ENCODE data around the gene SHLD2.
"Not testable (repeated sequence)": the region's sequence is repeated elsewhere in the genome, so short reads cannot be mapped to it uniquely, and the experiment has no call there.

SHLD2 gene

DNA sequence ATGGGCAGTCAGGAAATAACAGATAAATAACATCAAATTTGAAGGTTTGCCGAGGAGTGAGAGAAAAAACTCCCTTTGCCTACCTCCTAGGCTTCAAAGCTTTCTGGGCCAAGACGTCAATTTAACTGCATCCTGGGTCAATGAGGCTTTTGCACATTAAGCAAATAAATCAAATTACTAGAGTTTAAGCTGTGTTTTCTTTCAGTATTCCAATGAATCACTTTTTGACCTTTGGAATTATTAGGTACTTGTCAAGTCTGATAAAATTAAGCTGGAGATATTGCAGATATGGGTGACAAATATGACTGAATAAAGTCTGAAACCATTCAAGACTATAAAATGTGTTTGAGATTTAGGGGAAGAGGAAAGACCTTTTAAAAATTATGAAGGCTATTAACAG is 22.6 kb upstream of the SHLD2 start:
- H3K27ac ChIP-seq = no peak overlapping the region
- TF ChIP-seq ZFX (IDR thresholded peaks at IDR 0.05; ENCODE audit: borderline replicate concordance) = no peak
- TF ChIP-seq, protein P1, sequence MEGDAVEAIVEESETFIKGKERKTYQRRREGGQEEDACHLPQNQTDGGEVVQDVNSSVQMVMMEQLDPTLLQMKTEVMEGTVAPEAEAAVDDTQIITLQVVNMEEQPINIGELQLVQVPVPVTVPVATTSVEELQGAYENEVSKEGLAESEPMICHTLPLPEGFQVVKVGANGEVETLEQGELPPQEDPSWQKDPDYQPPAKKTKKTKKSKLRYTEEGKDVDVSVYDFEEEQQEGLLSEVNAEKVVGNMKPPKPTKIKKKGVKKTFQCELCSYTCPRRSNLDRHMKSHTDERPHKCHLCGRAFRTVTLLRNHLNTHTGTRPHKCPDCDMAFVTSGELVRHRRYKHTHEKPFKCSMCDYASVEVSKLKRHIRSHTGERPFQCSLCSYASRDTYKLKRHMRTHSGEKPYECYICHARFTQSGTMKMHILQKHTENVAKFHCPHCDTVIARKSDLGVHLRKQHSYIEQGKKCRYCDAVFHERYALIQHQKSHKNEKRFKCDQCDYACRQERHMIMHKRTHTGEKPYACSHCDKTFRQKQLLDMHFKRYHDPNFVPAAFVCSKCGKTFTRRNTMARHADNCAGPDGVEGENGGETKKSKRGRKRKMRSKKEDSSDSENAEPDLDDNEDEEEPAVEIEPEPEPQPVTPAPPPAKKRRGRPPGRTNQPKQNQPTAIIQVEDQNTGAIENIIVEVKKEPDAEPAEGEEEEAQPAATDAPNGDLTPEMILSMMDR (IDR thresholded peaks at IDR 0.05) = no peak

DNA sequence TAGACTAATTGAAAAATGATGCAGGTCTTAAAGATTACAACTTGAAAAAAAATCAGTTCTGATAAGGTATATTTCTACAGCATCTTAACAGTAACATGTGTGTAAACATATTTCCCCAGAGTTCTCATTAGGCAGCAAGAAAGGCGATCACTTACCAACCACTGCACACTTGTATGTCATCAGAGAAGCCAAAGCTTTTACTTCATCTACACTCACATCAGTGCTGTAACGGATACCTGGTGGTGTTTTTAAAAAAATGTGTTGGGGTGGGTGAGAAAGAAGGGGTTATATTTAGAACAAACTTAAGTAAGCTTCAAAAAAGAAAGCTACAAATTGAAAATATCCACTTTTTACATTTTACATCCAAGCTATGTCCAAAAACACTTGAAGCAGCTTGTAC is 18.6 kb upstream of the SHLD2 start:
- 0 out of 2 replicates have a peak overlapping the region, but pooled peaks have one; percentile 17 for H3K27ac ChIP-seq

DNA sequence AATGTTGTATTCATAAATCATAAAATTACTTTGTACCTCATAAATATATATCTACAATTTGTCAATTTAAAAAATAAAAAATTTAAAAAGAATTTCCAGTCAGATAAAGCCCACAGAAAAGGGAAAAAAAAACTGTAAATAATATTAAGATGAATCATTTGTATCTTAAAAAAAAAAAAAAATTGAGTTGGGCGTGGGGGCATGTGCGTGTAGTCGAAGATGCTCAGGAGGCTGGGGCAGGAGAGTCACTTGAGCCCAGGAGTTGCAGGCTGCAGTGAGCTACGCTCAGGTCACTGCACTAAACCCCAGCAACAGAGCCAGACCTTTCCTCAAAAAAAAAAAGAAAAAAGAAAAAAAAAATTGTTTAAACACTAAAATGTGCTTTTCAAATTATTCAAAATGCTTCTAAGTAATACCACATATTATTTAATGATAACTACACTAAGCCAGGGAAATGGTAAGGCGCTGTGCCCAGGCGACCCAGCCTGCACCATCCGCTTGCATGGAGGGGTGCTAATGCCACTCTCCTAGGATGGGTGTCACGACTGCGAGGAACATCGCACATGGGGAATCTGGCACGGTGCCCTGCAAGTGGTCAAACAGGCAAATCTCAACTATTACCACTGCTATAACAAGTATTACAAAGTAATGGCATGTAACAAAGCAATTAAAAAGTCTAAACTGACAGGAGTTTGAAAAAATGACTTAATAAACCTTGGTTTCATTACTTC is 15.7 kb upstream of the SHLD2 start:
- TF ChIP-seq, protein P1 (IDR thresholded peaks at IDR 0.05) = no peak
- TF ChIP-seq ZFX (IDR thresholded peaks at IDR 0.05; ENCODE audit: borderline replicate concordance) = no peak
- no peak overlapping the region for H3K27ac ChIP-seq

DNA sequence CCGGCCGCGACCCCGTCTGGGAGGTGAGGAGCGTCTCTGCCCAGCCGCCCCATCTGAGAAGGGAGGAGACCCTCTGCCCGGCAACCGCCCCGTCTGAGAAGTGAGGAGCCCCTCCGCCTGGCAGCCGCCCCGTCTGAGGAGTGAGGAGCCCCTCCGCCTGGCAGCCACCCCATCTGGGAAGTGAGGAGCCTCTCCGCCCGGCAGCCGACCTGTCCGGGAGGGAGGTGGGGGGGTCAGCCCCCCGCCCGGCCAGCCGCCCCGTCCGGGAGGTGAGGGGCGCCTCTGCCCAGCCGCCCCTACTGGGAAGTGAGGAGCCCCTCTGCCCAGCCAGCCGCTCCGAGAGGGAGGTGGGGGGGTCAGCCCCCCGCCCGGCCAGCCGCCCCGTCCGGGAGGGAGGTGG is 14.4 kb upstream of the SHLD2 start:
- not testable (repeated sequence) for H3K27ac ChIP-seq

DNA sequence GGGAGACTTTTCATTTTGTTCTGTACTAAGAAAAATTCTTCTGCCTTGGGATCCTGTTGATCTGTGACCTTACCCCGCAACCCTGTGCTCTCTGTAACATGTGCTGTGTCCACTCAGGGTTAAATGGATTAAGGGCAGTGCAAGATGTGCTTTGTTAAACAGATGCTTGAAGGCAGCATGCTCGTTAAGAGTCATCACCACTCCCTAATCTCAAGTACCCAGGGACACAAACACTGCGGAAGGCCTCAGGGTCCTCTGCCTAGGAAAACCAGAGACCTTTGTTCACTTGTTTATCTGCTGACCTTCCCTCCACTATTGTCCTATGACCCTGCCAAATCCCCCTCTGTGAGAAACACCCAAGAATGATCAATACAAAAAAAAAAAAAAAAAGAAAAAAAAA is 13.4 kb upstream of the SHLD2 start:
- H3K27ac ChIP-seq = peak overlapping the region; percentile 67

DNA sequence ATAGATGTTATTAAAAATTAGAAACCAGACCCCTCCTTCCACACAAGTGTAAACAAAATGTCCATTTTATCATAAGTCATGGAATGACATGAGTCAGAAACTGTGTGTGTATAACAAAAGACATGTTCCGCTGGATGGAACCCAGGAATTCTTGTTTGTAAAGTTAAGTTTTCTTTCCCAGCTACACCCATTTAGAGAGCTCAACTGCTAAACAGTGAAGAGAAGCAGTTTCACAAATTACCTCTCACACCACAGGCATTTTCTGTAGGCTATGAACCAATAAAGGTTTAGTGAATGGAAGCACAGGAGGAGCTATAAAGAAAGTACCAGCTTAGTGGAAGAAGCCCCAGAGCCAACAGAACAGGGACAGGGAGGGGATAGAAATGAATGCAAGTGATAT is 12.8 kb upstream of the SHLD2 start:
- H3K27ac ChIP-seq = peak overlapping the region; percentile 67

DNA sequence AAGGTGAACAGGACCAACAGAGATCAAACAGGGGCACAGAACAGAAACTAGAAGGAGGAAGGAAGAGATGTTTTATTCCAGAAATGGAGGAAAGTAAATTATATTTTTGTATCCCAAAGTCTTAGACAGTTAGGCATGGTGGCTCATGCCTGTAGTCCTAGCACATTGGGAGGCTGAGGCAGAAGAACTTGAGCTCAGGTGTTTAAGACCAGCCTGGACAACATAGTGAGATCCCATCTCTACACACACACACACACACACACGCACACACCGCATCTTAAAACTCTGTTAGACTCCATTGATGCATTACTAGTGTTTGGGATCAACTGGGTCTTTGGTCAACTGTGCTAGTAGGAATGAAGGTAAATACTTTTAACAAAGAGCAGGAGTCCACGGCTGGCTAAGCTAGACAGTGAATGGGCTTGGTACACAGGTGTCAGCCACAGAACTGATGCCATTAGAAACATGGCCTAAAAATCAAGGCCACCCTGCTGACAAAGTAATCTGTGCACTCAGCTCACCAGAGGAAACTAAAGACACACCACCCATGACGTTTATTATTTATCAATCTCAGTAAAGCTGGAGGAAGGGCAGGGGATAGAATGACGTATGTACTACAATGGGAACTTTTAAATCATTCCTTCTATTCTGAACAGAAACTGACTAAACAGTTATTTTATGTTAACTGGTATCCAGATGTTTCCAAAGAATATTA is 11.3 kb upstream of the SHLD2 start:
- H3K27ac ChIP-seq = peak overlapping the region; percentile 67

DNA sequence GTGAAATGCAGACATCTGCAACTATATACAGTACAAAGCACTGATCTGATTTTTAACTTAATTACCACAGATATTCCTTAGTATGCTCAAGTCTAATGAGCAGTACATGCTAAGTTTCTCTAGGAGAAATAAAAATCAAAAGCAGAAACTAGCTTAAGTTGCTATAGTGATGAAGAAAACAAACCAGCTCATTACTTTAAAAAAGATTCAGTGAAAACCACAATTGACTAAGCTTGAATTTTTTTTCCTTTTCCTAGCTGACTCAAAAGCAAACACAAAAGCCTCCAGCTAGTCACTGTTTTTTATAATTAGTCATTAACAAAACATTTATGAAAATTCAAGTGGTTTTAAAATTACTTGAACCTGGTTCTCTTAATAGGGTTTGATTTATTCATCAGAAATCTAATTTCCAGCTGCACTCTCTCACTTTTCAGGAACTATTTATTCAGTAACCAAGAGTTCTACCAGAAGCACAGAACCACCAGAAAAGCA is 10.7 kb upstream of the SHLD2 start:
- H3K27ac ChIP-seq = not testable (repeated sequence)

DNA sequence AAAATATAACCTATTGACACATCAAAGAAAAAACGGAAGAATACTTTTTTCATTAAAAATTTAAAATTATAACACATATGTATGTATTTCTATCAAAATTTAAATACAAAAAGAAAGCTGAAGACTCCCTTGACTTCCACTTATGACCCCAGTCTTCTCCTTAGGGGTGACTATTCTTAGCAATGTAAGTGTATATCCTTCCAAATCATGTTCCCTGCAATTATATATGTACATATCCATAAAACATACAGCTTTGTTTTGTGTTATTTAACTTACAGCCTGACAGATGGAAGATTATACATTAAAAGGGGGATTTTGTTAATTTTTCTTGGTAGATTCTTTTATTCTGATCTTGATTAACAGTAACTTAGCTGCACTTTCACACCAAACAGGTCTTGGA is 9.5 kb upstream of the SHLD2 start:
- no peak overlapping the region for H3K27ac ChIP-seq
- TF ChIP-seq, protein P1 (IDR thresholded peaks at IDR 0.05) = no peak
- TF ChIP-seq ZFX (IDR thresholded peaks at IDR 0.05; ENCODE audit: borderline replicate concordance) = no peak

DNA sequence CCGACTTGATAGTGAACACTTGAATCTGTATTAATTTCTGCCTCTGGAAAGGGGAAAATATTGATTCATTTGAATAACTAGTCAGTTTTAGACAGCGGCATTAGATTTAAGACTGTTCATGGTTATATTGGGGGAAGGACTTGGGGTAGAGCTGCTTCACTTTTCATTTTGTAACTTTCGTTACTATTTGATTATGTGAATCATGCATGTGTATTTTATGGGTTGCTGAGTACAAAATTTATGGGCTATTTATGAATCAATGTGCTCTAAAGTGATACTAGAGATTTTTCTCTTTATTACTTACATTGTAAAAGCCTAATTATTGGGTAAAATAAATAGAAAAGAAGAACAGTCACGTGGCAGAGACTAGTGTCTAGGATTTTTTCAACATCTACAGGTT is 5.3 kb upstream of the SHLD2 start:
- H3K27ac ChIP-seq = peak overlapping the region; percentile 99
- TF ChIP-seq ZFX (IDR thresholded peaks at IDR 0.05; ENCODE audit: borderline replicate concordance) = no peak
- TF ChIP-seq, protein P1 (IDR thresholded peaks at IDR 0.05) = no peak
